Measurements from ENCODE around the gene SMPDL3B.

SMPDL3B gene

DNA sequence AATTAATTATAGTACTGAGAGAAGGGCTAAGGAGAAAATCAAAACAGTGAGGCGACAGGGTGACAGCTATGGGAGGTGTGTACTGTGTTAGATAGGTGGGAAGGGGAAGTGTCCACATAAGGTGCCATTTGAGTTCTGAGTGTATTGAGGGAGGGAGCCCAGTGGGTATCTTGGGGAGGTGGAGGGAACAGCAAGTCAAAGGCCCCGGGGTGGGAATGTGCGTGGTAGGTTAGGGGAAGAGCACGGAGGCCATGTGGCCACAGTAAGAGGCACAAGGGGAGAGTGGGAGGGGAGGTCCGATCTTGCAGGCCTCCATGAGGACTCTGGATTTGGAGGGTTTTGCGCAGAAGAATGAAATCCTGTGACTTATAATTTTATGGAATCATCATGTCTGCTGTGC lies 22.0 kb downstream of the SMPDL3B start:
- no peaks in the 10 kb centered on the region for H3K36me3 ChIP-seq (ENCODE audit: control insufficient read depth, insufficient read depth, low read length)
- no peak overlapping the region for H3K4me3 ChIP-seq (ENCODE audit: insufficient read depth, low read depth, low read length)
- no peaks in the 10 kb centered on the region for H3K27me3 ChIP-seq (ENCODE audit: control insufficient read depth, insufficient read depth, low read length, poor library complexity, severe bottlenecking)
- peaks cover 4% of the 10 kb centered on the region for H3K4me1 ChIP-seq (ENCODE audit: control insufficient read depth, insufficient read depth, low read length)
- H3K27ac ChIP-seq (ENCODE audit: insufficient read depth, low read depth, low read length, poor library complexity, severe bottlenecking) = no peak overlapping the region
- 85 to 88% methylated on average over 6 of the region's 6 CpGs for WGBS, 2 experiments
- H3K9me3 ChIP-seq (ENCODE audit: control insufficient read depth, low read length) = no peaks in the 10 kb centered on the region

DNA sequence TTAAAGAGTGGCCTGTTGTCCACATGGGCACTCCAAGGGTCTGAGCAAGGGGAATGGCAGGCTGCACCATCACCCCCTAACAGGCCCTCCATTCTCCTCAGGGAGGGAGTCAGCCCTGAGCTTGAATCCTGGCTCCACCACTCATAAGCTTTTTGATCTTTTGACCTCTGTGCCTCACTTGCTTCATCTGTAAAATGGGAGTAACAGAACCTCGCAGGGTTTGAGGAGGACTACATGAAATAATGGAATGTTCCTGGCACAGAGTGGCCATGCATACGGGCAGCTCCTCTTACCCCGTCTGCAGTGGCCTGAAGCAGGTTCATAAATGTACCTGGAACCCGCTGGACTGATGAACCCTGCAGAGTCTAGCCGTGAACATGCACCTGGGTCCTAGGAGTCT lies 22.9 kb downstream of the SMPDL3B start:
- Histone ChIP-seq H3K27me3 (ENCODE audit: control insufficient read depth, insufficient read depth, low read length, poor library complexity, severe bottlenecking) (no peaks in the 10 kb centered on the region), H3K9me3 (ENCODE audit: control insufficient read depth, low read length) (no peaks in the 10 kb centered on the region), H3K36me3 (ENCODE audit: control insufficient read depth, insufficient read depth, low read length) (no peaks in the 10 kb centered on the region), H3K4me3 (ENCODE audit: insufficient read depth, low read depth, low read length) (no peak overlapping the region), H3K4me1 (ENCODE audit: control insufficient read depth, insufficient read depth, low read length) (peaks cover 4% of the 10 kb centered on the region), H3K27ac (ENCODE audit: insufficient read depth, low read depth, low read length, poor library complexity, severe bottlenecking) (no peak overlapping the region)
- 91 to 93% methylated on average over 5 of the region's 5 CpGs for WGBS, 2 experiments

DNA sequence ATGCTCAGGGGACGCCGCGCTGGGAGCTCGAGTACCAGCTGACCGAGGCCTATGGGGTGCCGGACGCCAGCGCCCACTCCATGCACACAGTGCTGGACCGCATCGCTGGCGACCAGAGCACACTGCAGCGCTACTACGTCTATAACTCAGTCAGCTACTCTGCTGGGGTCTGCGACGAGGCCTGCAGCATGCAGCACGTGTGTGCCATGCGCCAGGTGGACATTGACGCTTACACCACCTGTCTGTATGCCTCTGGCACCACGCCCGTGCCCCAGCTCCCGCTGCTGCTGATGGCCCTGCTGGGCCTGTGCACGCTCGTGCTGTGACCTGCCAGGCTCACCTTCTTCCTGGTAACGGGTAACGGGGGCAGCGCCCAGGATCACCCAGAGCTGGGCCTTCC lies 23.7 kb downstream of the SMPDL3B start:
- Histone ChIP-seq H3K27ac (ENCODE audit: insufficient read depth, low read depth, low read length, poor library complexity, severe bottlenecking) (no peak overlapping the region), H3K4me3 (ENCODE audit: insufficient read depth, low read depth, low read length) (no peak overlapping the region)

DNA sequence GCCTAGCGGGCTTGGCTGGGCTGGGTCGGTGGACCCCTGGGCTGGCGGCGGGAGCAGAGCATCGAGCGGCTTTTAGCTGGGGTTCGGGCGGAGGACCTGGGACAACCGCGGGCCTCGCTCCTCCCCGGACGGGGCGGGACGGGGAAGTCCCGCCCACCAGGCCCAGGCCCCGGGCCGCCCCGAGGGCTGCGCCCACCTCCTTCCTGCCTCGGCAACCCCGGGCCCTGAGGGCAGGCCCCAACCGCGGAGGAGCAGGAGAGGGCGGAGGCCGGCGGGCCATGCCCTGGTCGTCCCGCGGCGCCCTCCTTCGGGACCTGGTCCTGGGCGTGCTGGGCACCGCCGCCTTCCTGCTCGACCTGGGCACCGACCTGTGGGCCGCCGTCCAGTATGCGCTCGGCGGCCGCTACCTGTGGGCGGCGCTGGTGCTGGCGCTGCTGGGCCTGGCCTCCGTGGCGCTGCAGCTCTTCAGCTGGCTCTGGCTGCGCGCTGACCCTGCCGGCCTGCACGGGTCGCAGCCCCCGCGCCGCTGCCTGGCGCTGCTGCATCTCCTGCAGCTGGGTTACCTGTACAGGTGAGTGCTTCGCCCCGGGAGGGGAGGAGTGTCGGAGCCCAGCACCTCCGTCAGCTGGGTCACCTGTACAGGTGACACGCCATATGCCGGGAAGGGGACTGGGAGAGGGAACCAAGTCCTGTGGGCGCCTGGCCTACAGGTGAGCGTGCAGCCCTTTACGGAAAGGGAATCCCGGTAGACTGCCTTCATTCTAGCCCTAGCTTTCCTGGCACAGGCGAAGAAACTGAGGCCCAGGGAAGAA lies 25.2 kb downstream of the SMPDL3B start, which contains the start of gene XKR8:
TSS of gene XKR8 (plus strand) at position 182 of the 812 bp plus-strand sequence. CDS start at position 279, 97 bp downstream.
- H3K4me1 ChIP-seq (ENCODE audit: control insufficient read depth, insufficient read depth, low read length) = peaks cover 4% of the 10 kb centered on the region
- 4 to 6% methylated on average over 68 of the region's 68 CpGs for WGBS, 2 experiments
- H3K36me3 ChIP-seq (ENCODE audit: control insufficient read depth, insufficient read depth, low read length) = no peaks in the 10 kb centered on the region
- H3K27ac ChIP-seq (ENCODE audit: insufficient read depth, low read depth, low read length, poor library complexity, severe bottlenecking) = peak within 1 kb of the TSS; percentile 70
- H3K27me3 ChIP-seq (ENCODE audit: control insufficient read depth, insufficient read depth, low read length, poor library complexity, severe bottlenecking) = no peaks in the 10 kb centered on the region
- no peaks in the 10 kb centered on the region for H3K9me3 ChIP-seq (ENCODE audit: control insufficient read depth, low read length)
- peak within 1 kb of the TSS; percentile 62 for H3K4me3 ChIP-seq (ENCODE audit: insufficient read depth, low read depth, low read length)

More for the DNA sequence above, 23.7 kb downstream of the SMPDL3B start:
- Histone ChIP-seq H3K36me3 (ENCODE audit: control insufficient read depth, insufficient read depth, low read length) (no peaks in the 10 kb centered on the region), H3K4me1 (ENCODE audit: control insufficient read depth, insufficient read depth, low read length) (peaks cover 4% of the 10 kb centered on the region), H3K27me3 (ENCODE audit: control insufficient read depth, insufficient read depth, low read length, poor library complexity, severe bottlenecking) (no peaks in the 10 kb centered on the region), H3K9me3 (ENCODE audit: control insufficient read depth, low read length) (no peaks in the 10 kb centered on the region)
- WGBS, 2 experiments = 96 to 97% methylated on average over 26 of the region's 26 CpGs

- Histone ChIP-seq H3K27me3 (ENCODE audit: control insufficient read depth, insufficient read depth, low read length, poor library complexity, severe bottlenecking) (no peaks in the 10 kb centered on the region), H3K4me1 (ENCODE audit: control insufficient read depth, insufficient read depth, low read length) (peaks cover 4% of the 10 kb centered on the region), H3K27ac (ENCODE audit: insufficient read depth, low read depth, low read length, poor library complexity, severe bottlenecking) (no peak overlapping the region), H3K4me3 (ENCODE audit: insufficient read depth, low read depth, low read length) (peak overlapping the region; percentile 62), H3K36me3 (ENCODE audit: control insufficient read depth, insufficient read depth, low read length) (no peaks in the 10 kb centered on the region), H3K9me3 (ENCODE audit: control insufficient read depth, low read length) (no peaks in the 10 kb centered on the region)
- WGBS, 2 experiments = 86 to 87% methylated on average over 13 of the region's 13 CpGs
Measured at GRCh38 chr1:27960762-27961645, 26.2 kb downstream of the SMPDL3B start.

DNA sequence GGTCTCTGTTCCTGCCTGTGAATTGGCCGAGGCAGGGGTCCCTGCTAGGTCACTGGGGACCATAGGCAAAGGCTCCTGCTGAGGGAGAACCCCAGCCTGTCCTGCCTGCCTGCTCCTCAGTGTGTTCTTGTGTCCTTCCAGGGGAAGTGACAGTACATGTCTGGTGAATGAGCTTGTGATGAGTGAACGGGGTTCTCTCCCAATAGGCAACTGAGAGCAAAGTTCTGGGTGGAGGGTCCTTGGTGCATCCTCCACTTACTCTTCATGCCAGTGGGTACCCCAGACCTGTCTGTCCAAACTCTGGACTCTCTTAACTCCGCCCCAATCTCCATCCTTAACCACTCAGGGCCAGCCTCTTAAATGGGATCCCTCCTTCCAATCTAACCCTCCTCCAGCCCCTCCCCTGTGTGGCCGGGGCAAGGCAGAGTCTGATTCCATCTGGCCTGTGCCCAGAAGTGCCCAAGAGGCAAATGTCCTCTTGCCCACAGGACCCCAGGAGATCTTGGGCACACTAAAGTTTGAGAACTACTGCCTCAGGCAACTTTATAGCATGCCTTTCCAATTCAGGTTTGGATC lies 26.9 kb downstream of the SMPDL3B start:
- no peak overlapping the region for H3K4me3 ChIP-seq (ENCODE audit: insufficient read depth, low read depth, low read length)
- H3K4me1 ChIP-seq (ENCODE audit: control insufficient read depth, insufficient read depth, low read length) = peaks cover 4% of the 10 kb centered on the region
- H3K27ac ChIP-seq (ENCODE audit: insufficient read depth, low read depth, low read length, poor library complexity, severe bottlenecking) = no peak overlapping the region
- H3K36me3 ChIP-seq (ENCODE audit: control insufficient read depth, insufficient read depth, low read length) = no peaks in the 10 kb centered on the region
- H3K27me3 ChIP-seq (ENCODE audit: control insufficient read depth, insufficient read depth, low read length, poor library complexity, severe bottlenecking) = no peaks in the 10 kb centered on the region
- WGBS, 2 experiments = 88% methylated on average over 4 of the region's 4 CpGs
- H3K9me3 ChIP-seq (ENCODE audit: control insufficient read depth, low read length) = no peaks in the 10 kb centered on the region

DNA sequence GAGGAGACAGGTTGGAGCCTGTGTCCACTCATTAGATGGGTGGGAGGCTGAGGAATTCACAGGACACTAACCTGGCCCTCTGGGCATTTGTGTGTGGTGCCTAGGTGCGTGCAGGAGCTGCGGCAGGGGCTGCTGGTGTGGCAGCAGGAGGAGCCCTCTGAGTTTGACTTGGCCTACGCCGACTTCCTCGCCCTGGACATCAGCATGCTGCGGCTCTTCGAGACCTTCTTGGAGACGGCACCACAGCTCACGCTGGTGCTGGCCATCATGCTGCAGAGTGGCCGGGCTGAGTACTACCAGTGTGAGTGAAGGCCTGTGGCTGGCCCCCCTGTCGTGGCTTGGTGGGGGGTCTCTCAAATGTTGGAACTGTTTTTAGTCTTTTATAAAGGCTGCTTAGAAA lies 28.6 kb downstream of the SMPDL3B start:
- Histone ChIP-seq H3K36me3 (ENCODE audit: control insufficient read depth, insufficient read depth, low read length) (peaks cover 9% of the 10 kb centered on the region), H3K4me1 (ENCODE audit: control insufficient read depth, insufficient read depth, low read length) (peaks cover 4% of the 10 kb centered on the region), H3K27ac (ENCODE audit: insufficient read depth, low read depth, low read length, poor library complexity, severe bottlenecking) (no peak overlapping the region), H3K9me3 (ENCODE audit: control insufficient read depth, low read length) (no peaks in the 10 kb centered on the region), H3K4me3 (ENCODE audit: insufficient read depth, low read depth, low read length) (no peak overlapping the region), H3K27me3 (ENCODE audit: control insufficient read depth, insufficient read depth, low read length, poor library complexity, severe bottlenecking) (no peaks in the 10 kb centered on the region)
- WGBS, 2 experiments = 94% methylated on average over 11 of the region's 11 CpGs

GRCh38 chr1:27966402-27967105 lies 31.8 kb downstream of the SMPDL3B start:
- H3K27ac ChIP-seq (ENCODE audit: insufficient read depth, low read depth, low read length, poor library complexity, severe bottlenecking) = no peak overlapping the region
- 95% methylated on average over 24 of the region's 24 CpGs for WGBS, 2 experiments

DNA sequence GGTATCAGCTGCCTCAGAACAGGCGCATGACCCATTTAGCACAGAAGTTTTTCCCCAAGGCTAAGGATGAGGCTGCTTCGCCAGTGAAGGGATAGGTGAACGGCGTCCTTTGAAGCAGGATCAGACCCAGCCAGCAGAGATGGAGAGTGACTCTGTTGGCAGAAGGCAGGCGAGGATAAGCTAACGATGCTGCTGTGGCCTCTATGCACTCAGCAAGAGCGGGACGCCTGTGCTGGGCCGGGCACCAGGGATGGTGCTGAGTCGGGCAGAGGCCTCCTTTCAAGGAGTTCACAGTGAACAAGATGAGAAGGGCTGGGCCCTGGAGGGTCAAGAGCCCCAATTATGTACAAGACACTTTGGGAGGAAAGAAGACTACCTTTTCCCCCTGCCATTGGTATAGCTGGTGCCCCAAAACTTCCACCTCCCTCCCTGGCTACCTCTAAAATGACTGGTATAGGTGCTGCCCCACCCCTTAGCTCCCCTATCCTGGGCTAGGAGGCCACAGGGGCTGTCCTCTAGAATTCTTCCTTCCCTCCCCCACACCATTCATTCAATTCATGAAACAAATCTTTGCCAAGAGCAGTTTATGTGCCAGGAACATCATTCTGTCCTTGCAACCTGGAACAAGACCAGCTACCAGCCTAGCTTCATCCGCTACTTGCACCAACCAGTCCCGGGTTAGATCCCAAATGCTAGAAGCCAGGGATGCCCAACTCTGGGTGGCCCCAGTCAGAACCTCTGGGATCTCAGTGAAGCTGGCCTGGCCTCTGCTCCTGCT lies 32.5 kb downstream of the SMPDL3B start:
- 94 to 95% methylated on average over 12 of the region's 12 CpGs for WGBS, 2 experiments
- Histone ChIP-seq H3K27ac (ENCODE audit: insufficient read depth, low read depth, low read length, poor library complexity, severe bottlenecking) (no peak overlapping the region), H3K4me1 (ENCODE audit: control insufficient read depth, insufficient read depth, low read length) (no peaks in the 10 kb centered on the region), H3K4me3 (ENCODE audit: insufficient read depth, low read depth, low read length) (no peak overlapping the region), H3K27me3 (ENCODE audit: control insufficient read depth, insufficient read depth, low read length, poor library complexity, severe bottlenecking) (no peaks in the 10 kb centered on the region), H3K36me3 (ENCODE audit: control insufficient read depth, insufficient read depth, low read length) (peaks cover 9% of the 10 kb centered on the region), H3K9me3 (ENCODE audit: control insufficient read depth, low read length) (no peaks in the 10 kb centered on the region)

More at GRCh38 chr1:27966402-27967105, 31.8 kb downstream of the SMPDL3B start:
- peaks cover 1% of the 10 kb centered on the region for H3K4me1 ChIP-seq (ENCODE audit: control insufficient read depth, insufficient read depth, low read length)
- H3K4me3 ChIP-seq (ENCODE audit: insufficient read depth, low read depth, low read length) = no peak overlapping the region
- peaks cover 9% of the 10 kb centered on the region for H3K36me3 ChIP-seq (ENCODE audit: control insufficient read depth, insufficient read depth, low read length)
- no peaks in the 10 kb centered on the region for H3K9me3 ChIP-seq (ENCODE audit: control insufficient read depth, low read length)
- H3K27me3 ChIP-seq (ENCODE audit: control insufficient read depth, insufficient read depth, low read length, poor library complexity, severe bottlenecking) = no peaks in the 10 kb centered on the region

All from ectodermal cell (in vitro differentiated cells).